HG03045 (cell line): ENCODE results near the gene MLYCD.

ENCODE experiments used
- ATAC-seq: cut with Tn5 transposase; IDR thresholded peaks from one replicate; pipeline ENCODE4 v1.9.1; 2021; ENCODE audit warnings: mild to moderate bottlenecking, moderate library complexity; ENCODE audit not compliant: unreplicated experiment

MLYCD gene

GRCh38 chr16:83899272-83899897, 470 bp downstream of the MLYCD start:
- peak; percentile 49 for ATAC-seq

GRCh38 chr16:83899978-83900377, 1.1 kb downstream of the MLYCD start:
- no peak for ATAC-seq

GRCh38 chr16:83900571-83900970, 1.7 kb downstream of the MLYCD start:
- no peak for ATAC-seq

GRCh38 chr16:83901101-83901500, 2.2 kb downstream of the MLYCD start:
- no peak for ATAC-seq

- ATAC-seq, result no peak
Observed at GRCh38 chr16:83903751-83904150, 4.8 kb downstream of the MLYCD start.

GRCh38 chr16:83906683-83907082, 7.8 kb downstream of the MLYCD start:
- ATAC-seq, result no peak

- no peak for ATAC-seq
Observed at GRCh38 chr16:83907111-83907510, 8.2 kb downstream of the MLYCD start.

- ATAC-seq, result no peak
Observed at GRCh38 chr16:83907631-83908250, 8.8 kb downstream of the MLYCD start.

GRCh38 chr16:83908798-83909197, 9.9 kb downstream of the MLYCD start:
- ATAC-seq, result no peak

GRCh38 chr16:83911290-83911689, 12.4 kb downstream of the MLYCD start:
- ATAC-seq, result no peak

- ATAC-seq, result no peak
Observed at GRCh38 chr16:83912519-83913244, 13.8 kb downstream of the MLYCD start.

- ATAC-seq, result no peak
Observed at GRCh38 chr16:83913245-83913633, 14.3 kb downstream of the MLYCD start.

- no peak for ATAC-seq
Observed at GRCh38 chr16:83914091-83914710, 15.3 kb downstream of the MLYCD start.

GRCh38 chr16:83915081-83915480, 16.2 kb downstream of the MLYCD start:
- no peak for ATAC-seq

- no peak for ATAC-seq
Observed at GRCh38 chr16:83915491-83915890, 16.6 kb downstream of the MLYCD start.

- ATAC-seq, result no peak
Observed at GRCh38 chr16:83917152-83918120, 18.5 kb downstream of the MLYCD start.

- ATAC-seq, result no peak
Observed at GRCh38 chr16:83920894-83921491, 22.1 kb downstream of the MLYCD start.

- ATAC-seq, result no peak
Observed at GRCh38 chr16:83923581-83924365, 24.9 kb downstream of the MLYCD start.

GRCh38 chr16:83924686-83925085, 25.8 kb downstream of the MLYCD start:
- no peak for ATAC-seq
